ENCODE results near the gene SHISA6. TPM values are rescaled to one million over a fixed set of nuclear protein-coding genes. Genes with fewer than 3 reads are reported as not detected.

The SHISA6 gene
- total RNA-seq, 1 donor from 2014 or later, result not detected

DNA sequence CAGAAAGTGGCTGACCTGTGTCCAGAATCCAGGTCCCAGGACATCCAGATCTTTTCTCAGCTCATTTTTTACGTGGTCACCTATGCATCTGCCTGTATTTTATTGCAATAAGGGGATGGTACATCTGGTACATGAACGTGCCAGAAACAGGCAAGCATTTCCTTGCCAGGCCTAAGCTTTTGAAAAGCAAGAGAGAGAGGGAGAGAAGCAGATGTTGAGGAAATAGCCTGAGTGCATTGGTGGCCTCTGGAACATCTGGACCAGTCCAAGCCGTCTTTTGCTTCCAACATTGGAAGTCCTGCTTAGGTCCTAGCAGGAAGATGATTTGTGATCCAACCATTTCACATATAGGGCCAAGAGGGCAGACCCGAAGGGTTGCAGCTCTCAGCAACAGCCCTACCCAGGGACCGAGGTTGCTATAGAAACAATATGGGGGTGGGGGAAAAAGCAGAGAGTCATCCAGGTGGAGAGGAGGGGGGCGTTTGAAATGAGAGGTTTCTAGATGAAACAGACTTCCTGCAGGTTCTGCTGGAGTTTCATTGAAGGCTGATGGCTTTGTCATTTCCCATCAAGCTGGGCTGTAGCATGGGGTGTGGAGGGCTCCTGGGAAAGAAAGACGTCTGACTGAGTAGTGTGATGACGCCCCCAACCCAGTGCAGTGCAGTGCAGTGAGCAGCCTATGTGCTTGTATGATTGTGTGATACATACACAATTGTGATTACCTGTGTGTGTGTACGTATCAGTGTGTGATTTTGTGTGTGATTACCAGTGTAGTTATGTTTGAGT is 61.6 kb downstream of the SHISA6 start:
- FAIRE-seq, result no peak
- H3K4me2 ChIP-seq (ENCODE audit: low read length), result no peak overlapping the region

DNA sequence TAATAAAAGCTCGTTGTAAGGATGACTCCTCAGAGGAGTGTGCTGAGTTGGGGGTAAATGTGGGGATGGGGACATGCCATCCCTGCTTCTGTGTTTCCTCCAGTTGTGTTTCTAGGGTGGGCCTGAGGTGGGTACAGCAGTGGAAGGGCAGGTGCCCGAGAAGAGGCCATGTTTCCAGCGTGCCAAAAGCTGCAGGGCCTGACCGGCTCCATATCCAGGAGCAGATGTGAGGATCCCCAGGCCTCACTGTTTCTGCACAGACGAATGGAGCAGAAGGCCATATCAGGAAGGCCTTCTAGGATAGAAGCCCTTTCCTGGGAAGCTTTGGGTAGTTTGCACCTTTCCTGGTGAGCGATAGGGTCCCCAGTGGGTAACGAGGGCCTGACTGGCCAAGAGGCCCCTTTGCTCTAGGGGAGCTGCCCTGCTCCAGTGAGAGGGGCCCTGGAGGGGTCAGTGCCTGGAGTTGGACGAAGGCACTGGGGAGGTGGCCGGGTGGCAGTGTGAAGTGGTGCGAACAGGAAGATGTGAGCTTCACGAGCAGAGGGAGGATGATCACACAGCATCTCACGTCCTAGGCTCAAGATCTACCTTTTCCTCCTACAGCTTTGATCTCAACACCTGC is 62.9 kb downstream of the SHISA6 start:
- Histone ChIP-seq H2AFZ (ENCODE audit: low read depth, low read length) (no peak overlapping the region), H3K79me2 (ENCODE audit: insufficient read depth, low read length) (no peaks in the 10 kb centered on the region), H3K4me3 (ENCODE audit: insufficient read depth, low read depth, low read length) (no peak overlapping the region), H3K9ac (ENCODE audit: low read length) (no peak overlapping the region), H3K27ac (ENCODE audit: low read depth, low read length) (no peak overlapping the region), H3K36me3 (ENCODE audit: insufficient read depth, low read length) (no peaks in the 10 kb centered on the region), H3K4me2 (ENCODE audit: low read length) (no peak overlapping the region), H3K27me3 (ENCODE audit: insufficient read depth, low read length) (no peaks in the 10 kb centered on the region), H3K4me1 (ENCODE audit: insufficient read depth, low read length) (no peaks in the 10 kb centered on the region), H3K9me3 (ENCODE audit: insufficient read depth, low read depth, low read length) (peaks cover 10% of the 10 kb centered on the region), H4K20me1 (ENCODE audit: insufficient read depth, low read length) (no peaks in the 10 kb centered on the region)
- Mint-ChIP-seq H3K27me3 (ENCODE audit: low read depth, unreplicated experiment) (no peaks in the 10 kb centered on the region), H3K4me3 (ENCODE audit: unreplicated experiment) (no peak overlapping the region), H3K36me3 (ENCODE audit: low read depth, unreplicated experiment) (no peaks in the 10 kb centered on the region), H3K4me1 (ENCODE audit: low read depth, unreplicated experiment) (no peaks in the 10 kb centered on the region), H3K9me3 (ENCODE audit: unreplicated experiment) (peaks cover 12% of the 10 kb centered on the region), H3K27ac (ENCODE audit: unreplicated experiment) (no peak overlapping the region)
- FAIRE-seq (no peak), DNase-seq (ENCODE audit: low read depth) (no peak)
- no peak for TF ChIP-seq EZH2 (IDR thresholded peaks at IDR 0.05; ENCODE audit: insufficient read depth, low read length)
- TF ChIP-seq, protein P1, sequence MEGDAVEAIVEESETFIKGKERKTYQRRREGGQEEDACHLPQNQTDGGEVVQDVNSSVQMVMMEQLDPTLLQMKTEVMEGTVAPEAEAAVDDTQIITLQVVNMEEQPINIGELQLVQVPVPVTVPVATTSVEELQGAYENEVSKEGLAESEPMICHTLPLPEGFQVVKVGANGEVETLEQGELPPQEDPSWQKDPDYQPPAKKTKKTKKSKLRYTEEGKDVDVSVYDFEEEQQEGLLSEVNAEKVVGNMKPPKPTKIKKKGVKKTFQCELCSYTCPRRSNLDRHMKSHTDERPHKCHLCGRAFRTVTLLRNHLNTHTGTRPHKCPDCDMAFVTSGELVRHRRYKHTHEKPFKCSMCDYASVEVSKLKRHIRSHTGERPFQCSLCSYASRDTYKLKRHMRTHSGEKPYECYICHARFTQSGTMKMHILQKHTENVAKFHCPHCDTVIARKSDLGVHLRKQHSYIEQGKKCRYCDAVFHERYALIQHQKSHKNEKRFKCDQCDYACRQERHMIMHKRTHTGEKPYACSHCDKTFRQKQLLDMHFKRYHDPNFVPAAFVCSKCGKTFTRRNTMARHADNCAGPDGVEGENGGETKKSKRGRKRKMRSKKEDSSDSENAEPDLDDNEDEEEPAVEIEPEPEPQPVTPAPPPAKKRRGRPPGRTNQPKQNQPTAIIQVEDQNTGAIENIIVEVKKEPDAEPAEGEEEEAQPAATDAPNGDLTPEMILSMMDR (IDR thresholded peaks at IDR 0.05; ENCODE audit: insufficient read depth, low read depth, low read length), result no peak

More for the DNA sequence above, 61.6 kb downstream of the SHISA6 start:
- Mint-ChIP-seq H3K27me3 (ENCODE audit: low read depth, unreplicated experiment) (no peaks in the 10 kb centered on the region), H3K36me3 (ENCODE audit: low read depth, unreplicated experiment) (no peaks in the 10 kb centered on the region), H3K9me3 (ENCODE audit: unreplicated experiment) (peaks cover 16% of the 10 kb centered on the region), H3K4me1 (ENCODE audit: low read depth, unreplicated experiment) (no peaks in the 10 kb centered on the region), H3K4me3 (ENCODE audit: unreplicated experiment) (no peak overlapping the region), H3K27ac (ENCODE audit: unreplicated experiment) (no peak overlapping the region)
- H3K4me3 ChIP-seq (ENCODE audit: insufficient read depth, low read depth, low read length), result no peak overlapping the region
- H2AFZ ChIP-seq (ENCODE audit: low read depth, low read length), result no peak overlapping the region
- H3K4me1 ChIP-seq (ENCODE audit: insufficient read depth, low read length), result no peaks in the 10 kb centered on the region
- no peak for TF ChIP-seq EZH2 (IDR thresholded peaks at IDR 0.05; ENCODE audit: insufficient read depth, low read length)
- TF ChIP-seq, protein P1 (IDR thresholded peaks at IDR 0.05; ENCODE audit: insufficient read depth, low read depth, low read length), result no peak
- no peak overlapping the region for H3K27ac ChIP-seq (ENCODE audit: low read depth, low read length)
- H3K9ac ChIP-seq (ENCODE audit: low read length), result no peak overlapping the region
- peaks cover 13% of the 10 kb centered on the region for H3K9me3 ChIP-seq (ENCODE audit: insufficient read depth, low read depth, low read length)
- no peaks in the 10 kb centered on the region for H3K27me3 ChIP-seq (ENCODE audit: insufficient read depth, low read length)
- no peaks in the 10 kb centered on the region for H3K36me3 ChIP-seq (ENCODE audit: insufficient read depth, low read length)
- no peaks in the 10 kb centered on the region for H3K79me2 ChIP-seq (ENCODE audit: insufficient read depth, low read length)
- no peak for DNase-seq (ENCODE audit: low read depth)
- H4K20me1 ChIP-seq (ENCODE audit: insufficient read depth, low read length), result no peaks in the 10 kb centered on the region

GRCh38 chr17:11304568-11304967 is 63.6 kb downstream of the SHISA6 start:
- Histone ChIP-seq H3K79me2 (ENCODE audit: insufficient read depth, low read length) (no peaks in the 10 kb centered on the region), H3K27ac (ENCODE audit: low read depth, low read length) (no peak overlapping the region), H3K27me3 (ENCODE audit: insufficient read depth, low read length) (no peaks in the 10 kb centered on the region), H3K4me1 (ENCODE audit: insufficient read depth, low read length) (no peaks in the 10 kb centered on the region), H3K4me3 (ENCODE audit: insufficient read depth, low read depth, low read length) (no peak overlapping the region), H3K36me3 (ENCODE audit: insufficient read depth, low read length) (no peaks in the 10 kb centered on the region), H2AFZ (ENCODE audit: low read depth, low read length) (no peak overlapping the region), H3K9ac (ENCODE audit: low read length) (no peak overlapping the region), H3K9me3 (ENCODE audit: insufficient read depth, low read depth, low read length) (peaks cover 10% of the 10 kb centered on the region), H4K20me1 (ENCODE audit: insufficient read depth, low read length) (no peaks in the 10 kb centered on the region), H3K4me2 (ENCODE audit: low read length) (no peak overlapping the region)
- Mint-ChIP-seq H3K36me3 (ENCODE audit: low read depth, unreplicated experiment) (no peaks in the 10 kb centered on the region), H3K27ac (ENCODE audit: unreplicated experiment) (no peak overlapping the region), H3K4me1 (ENCODE audit: low read depth, unreplicated experiment) (no peaks in the 10 kb centered on the region), H3K27me3 (ENCODE audit: low read depth, unreplicated experiment) (no peaks in the 10 kb centered on the region), H3K4me3 (ENCODE audit: unreplicated experiment) (no peak overlapping the region), H3K9me3 (ENCODE audit: unreplicated experiment) (peaks cover 14% of the 10 kb centered on the region)
- TF ChIP-seq, protein P1 (IDR thresholded peaks at IDR 0.05; ENCODE audit: insufficient read depth, low read depth, low read length), result no peak
- TF ChIP-seq EZH2 (IDR thresholded peaks at IDR 0.05; ENCODE audit: insufficient read depth, low read length), result no peak
- DNase-seq (ENCODE audit: low read depth), result no peak
- FAIRE-seq, result no peak

Data from astrocyte (in vitro differentiated cells and primary cell).